GM19193 (cell line): ENCODE data around the gene ACER3.

ENCODE experiments used
- POLR2A ChIP-seq: IDR thresholded peaks from 4 replicates; pipeline ENCODE4 v1.6.1; 2011; ENCODE audit not compliant: insufficient read depth, insufficient read length; ENCODE audit errors: extremely low read depth

Gene ACER3

GRCh38 chr11:76856106-76856505, 4.6 kb upstream of the ACER3 start:
- TF ChIP-seq POLR2A = no peak

GRCh38 chr11:76856571-76856970, 4.1 kb upstream of the ACER3 start:
- no peak for TF ChIP-seq POLR2A

- no peak for TF ChIP-seq POLR2A
These were observed 2.8 kb upstream of the ACER3 start for GRCh38 chr11:76857781-76858410.

- no peak for TF ChIP-seq POLR2A
These were observed 950 bp upstream of the ACER3 start for GRCh38 chr11:76859708-76860227.

- TF ChIP-seq POLR2A = no peak
These were observed 804 bp downstream of the ACER3 start for GRCh38 chr11:76861490-76861953.

- no peak for TF ChIP-seq POLR2A
These were observed 2.6 kb downstream of the ACER3 start for GRCh38 chr11:76863196-76863777.

- no peak for TF ChIP-seq POLR2A
These were observed 12.5 kb downstream of the ACER3 start for GRCh38 chr11:76872959-76873827.

- no peak for TF ChIP-seq POLR2A
These were observed 17.3 kb downstream of the ACER3 start for GRCh38 chr11:76878014-76878413.

GRCh38 chr11:76880314-76880713, 19.6 kb downstream of the ACER3 start:
- no peak for TF ChIP-seq POLR2A

- no peak for TF ChIP-seq POLR2A
These were observed 20.2 kb downstream of the ACER3 start for GRCh38 chr11:76880956-76881355.

- no peak for TF ChIP-seq POLR2A
These were observed 24.8 kb downstream of the ACER3 start for GRCh38 chr11:76885390-76886097.

- TF ChIP-seq POLR2A = no peak
These were observed 28.3 kb downstream of the ACER3 start for GRCh38 chr11:76888989-76889388.

GRCh38 chr11:76889411-76889975, 28.8 kb downstream of the ACER3 start:
- TF ChIP-seq POLR2A = no peak

- TF ChIP-seq POLR2A = no peak
These were observed 29.6 kb downstream of the ACER3 start for GRCh38 chr11:76890329-76890728.
